B cell (primary cell): ENCODE data around the gene TNKS1BP1. TPM values are rescaled to one million over a fixed set of nuclear protein-coding genes. Genes with fewer than 3 reads are reported as not detected.

ENCODE experiments used
- ATAC-seq: fragments of 200-7000 bp; cut with Tn5 transposase; one replicate; pipeline ENCODE4 v1.10.0; 2021; ENCODE audit warnings: low read depth, mild to moderate bottlenecking, moderate number of reproducible peaks, moderate library complexity
- CTCF ChIA-PET: fragments of 350-600 bp; sonication (Branson Sonifier 250); formaldehyde crosslinking; loops from one replicate; lab custom pipeline; 2021; ENCODE audit warnings: antibody characterized with exemption, inconsistent platforms; lab: Charles Lee
- POLR2A ChIA-PET: fragments of 350-600 bp; sonication (Branson Sonifier 250); formaldehyde crosslinking; loops from one replicate; lab custom pipeline; 2021; ENCODE audit warnings: antibody characterized with exemption; lab: Charles Lee
- DNase-seq: peaks from one replicate; pipeline ENCODE4 v3.0.0; 2013
- H2AFZ ChIP-seq: 2 replicates; pipeline ENCODE4 v1.6.1; 2012; ENCODE audit warnings: mild to moderate bottlenecking, low read depth, low read length; ENCODE audit not compliant: insufficient read depth, poor library complexity, severe bottlenecking
- H3K27ac ChIP-seq, 2 donors: 1 replicate in 1 of 2; 2 replicates in 1 of 2; pipeline ENCODE4 v1.5.1; 2012 to 2013; ENCODE audit warnings: low read length in 2 of 2, mild to moderate bottlenecking in 2 of 2, moderate library complexity in 1 of 2
- H3K27me3 ChIP-seq, 4 experiments: fragments of 200-600 bp in 1 of 4; sonication (generic) in 1 of 4; replicated peaks in 1 of 4; 1 replicate in 2 of 4; 2 replicates in 2 of 4; pipeline versions ENCODE4 v1.6.1 to v1.7.0; 2013 to 2016; ENCODE audit warnings: low read length in 3 of 4, mild to moderate bottlenecking in 2 of 4, mixed read lengths in 1 of 4, moderate library complexity in 1 of 4; ENCODE audit not compliant: insufficient read depth in 4 of 4, control insufficient read depth in 3 of 4; ENCODE audit errors: control extremely low read depth in 1 of 4
- H3K36me3 ChIP-seq, 2 experiments: replicated peaks in 1 of 2; 1 replicate in 1 of 2; 2 replicates in 1 of 2; pipeline versions ENCODE4 v1.6.1 to v1.7.1; 2013; ENCODE audit warnings: low read length in 1 of 2; ENCODE audit not compliant: insufficient read depth in 2 of 2, control insufficient read depth in 1 of 2; ENCODE audit errors: control extremely low read depth in 1 of 2, extremely low read depth in 1 of 2
- H3K4me1 ChIP-seq, 2 donors: fragments of 200-600 bp in 1 of 2; sonication (generic) in 1 of 2; 1 replicate in 1 of 2; 2 replicates in 1 of 2; pipeline versions ENCODE4 v1.5.1 to v1.6.1; 2013 to 2017; ENCODE audit warnings: low read length in 2 of 2; ENCODE audit not compliant: control insufficient read depth in 2 of 2, insufficient read depth in 2 of 2
- H3K4me2 ChIP-seq: replicated peaks from 2 replicates; pipeline ENCODE3; 2012; ENCODE audit warnings: mild to moderate bottlenecking, low read depth, low read length; ENCODE audit not compliant: poor library complexity, severe bottlenecking
- H3K4me3 ChIP-seq, 5 experiments: fragments of 200-600 bp in 1 of 5; sonication (generic) in 1 of 5; 1 replicate in 3 of 5; 2 replicates in 2 of 5; pipeline versions ENCODE4 v1.5.1 to v1.7.0; 2011 to 2016; ENCODE audit warnings: low read length in 4 of 5, mild to moderate bottlenecking in 4 of 5, low read depth in 2 of 5, control low read depth in 1 of 5, moderate library complexity in 1 of 5; ENCODE audit not compliant: insufficient read depth in 1 of 5; ENCODE audit errors: control extremely low read depth in 1 of 5, extremely low read depth in 1 of 5
- H3K79me2 ChIP-seq: fragments of 200-600 bp; sonication (generic); one replicate; pipeline ENCODE4 v1.6.0; 2016; ENCODE audit warnings: low read length; ENCODE audit not compliant: control insufficient read depth, insufficient read depth
- H3K9ac ChIP-seq: fragments of 200-600 bp; sonication (generic); 2 replicates; pipeline ENCODE4 v1.6.1; 2017; ENCODE audit warnings: mild to moderate bottlenecking, low read length, moderate library complexity
- H3K9me3 ChIP-seq, 3 donors: one replicate each; pipeline versions ENCODE4 v1.6.1 to v1.7.1; 2013; ENCODE audit warnings: low read length in 2 of 3; ENCODE audit not compliant: control insufficient read depth in 2 of 3, insufficient read depth in 1 of 3; ENCODE audit errors: control extremely low read depth in 1 of 3
- H4K20me1 ChIP-seq: 2 replicates; pipeline ENCODE4 v1.6.0; 2012; ENCODE audit warnings: mild to moderate bottlenecking, low read length; ENCODE audit not compliant: insufficient read depth, control insufficient read depth, poor library complexity, severe bottlenecking
- H3K27ac Mint-ChIP-seq: one replicate; pipeline ENCODE4 v1.8.0; 2021; ENCODE audit warnings: mixed read lengths
- H3K27me3 Mint-ChIP-seq: one replicate; pipeline ENCODE4 v1.8.0; 2021; ENCODE audit warnings: mixed read lengths
- H3K4me1 Mint-ChIP-seq: one replicate; pipeline ENCODE4 v1.8.0; 2021; ENCODE audit warnings: mixed read lengths
- H3K4me3 Mint-ChIP-seq: one replicate; pipeline ENCODE4 v1.8.0; 2021; ENCODE audit warnings: mixed read lengths
- H3K9me3 Mint-ChIP-seq: one replicate; pipeline ENCODE4 v1.8.0; 2022; ENCODE audit warnings: mixed read lengths; ENCODE audit not compliant: insufficient read depth
- EZH2 ChIP-seq: IDR thresholded peaks from 2 replicates; pipeline ENCODE4 v1.6.1; 2012; ENCODE audit warnings: borderline replicate concordance, low read depth, mild to moderate bottlenecking, moderate library complexity, low read length; ENCODE audit not compliant: insufficient read depth, poor library complexity, severe bottlenecking
- WGBS: methylation state at CpG from one replicate; pipeline ENCODE4 v1.1.5; 2013; ENCODE audit warnings: missing lambda C conversion rate; ENCODE audit not compliant: insufficient coverage; 5-methylcytosine and 5-hydroxymethylcytosine counted together
- intact Hi-C: fragments of 100-400 bp; cut with micrococcal nuclease; formaldehyde crosslinking; loops from one replicate; pipeline ENCODE4 v1.10.0; 2022
- polyA plus RNA-seq: library from polyadenylated mRNA; depleted of rRNA; stranded (reverse); fragments of >200 nt; gene quantifications from 2 replicates; pipeline ENCODE4 v1.2.3, GENCODE V29; 2012
- total RNA-seq, 2 donors: library from RNA; stranded (reverse); fragments of 120-200 nt in 1 of 2; gene quantifications; 1 replicate in 1 of 2; 2 replicates in 1 of 2; pipeline versions ENCODE4 v1.2.3 to v1.2.4, GENCODE V29; 2013 to 2022
- TF ChIP-seq, protein P1 (sequence below): fragments of 200-600 bp; IDR thresholded peaks from one replicate; pipeline ENCODE4 v1.8.0; 2022; ENCODE audit warnings: antibody characterized with exemption, mild to moderate bottlenecking

TNKS1BP1 gene
- total and polyA plus RNA-seq, 2 donors (not counting 1 experiment from before 2014, with no cell fraction given) = 2.2 to 12.2 TPM

- Histone ChIP-seq H3K27me3 (peaks cover 0 to 5% (median 1%) of the 10 kb centered on the region in 4 experiments), H3K9ac (no peak overlapping the region), H3K9me3 (no peaks in the 10 kb centered on the region), H3K4me1 (peaks cover 11% of the 10 kb centered on the region in 2 donors), H3K27ac (no peak overlapping the region), H3K36me3 (no peaks in the 10 kb centered on the region), H3K4me2 (no peak overlapping the region), H3K79me2 (no peaks in the 10 kb centered on the region), H4K20me1 (no peaks in the 10 kb centered on the region), H3K4me3 (no peak overlapping the region), H2AFZ (no peak overlapping the region)
- ChIA-PET CTCF (interaction anchor here (1.2 kb wide), 1 partner anchor 39 kb away, joined by 3 read pairs; no protein-coding TSS in a partner anchor), POLR2A (no interaction called here)
- Mint-ChIP-seq H3K4me3 (no peak overlapping the region), H3K27me3 (no peaks in the 10 kb centered on the region), H3K4me1 (peaks cover 6% of the 10 kb centered on the region), H3K27ac (no peak overlapping the region), H3K9me3 (no peaks in the 10 kb centered on the region)
- WGBS = 56% methylated on average over 7 of the region's 9 CpGs
- DNase-seq (no peak), ATAC-seq (no peak)
- intact Hi-C loops = no loop called here
- no peak for TF ChIP-seq EZH2
- TF ChIP-seq, protein P1, sequence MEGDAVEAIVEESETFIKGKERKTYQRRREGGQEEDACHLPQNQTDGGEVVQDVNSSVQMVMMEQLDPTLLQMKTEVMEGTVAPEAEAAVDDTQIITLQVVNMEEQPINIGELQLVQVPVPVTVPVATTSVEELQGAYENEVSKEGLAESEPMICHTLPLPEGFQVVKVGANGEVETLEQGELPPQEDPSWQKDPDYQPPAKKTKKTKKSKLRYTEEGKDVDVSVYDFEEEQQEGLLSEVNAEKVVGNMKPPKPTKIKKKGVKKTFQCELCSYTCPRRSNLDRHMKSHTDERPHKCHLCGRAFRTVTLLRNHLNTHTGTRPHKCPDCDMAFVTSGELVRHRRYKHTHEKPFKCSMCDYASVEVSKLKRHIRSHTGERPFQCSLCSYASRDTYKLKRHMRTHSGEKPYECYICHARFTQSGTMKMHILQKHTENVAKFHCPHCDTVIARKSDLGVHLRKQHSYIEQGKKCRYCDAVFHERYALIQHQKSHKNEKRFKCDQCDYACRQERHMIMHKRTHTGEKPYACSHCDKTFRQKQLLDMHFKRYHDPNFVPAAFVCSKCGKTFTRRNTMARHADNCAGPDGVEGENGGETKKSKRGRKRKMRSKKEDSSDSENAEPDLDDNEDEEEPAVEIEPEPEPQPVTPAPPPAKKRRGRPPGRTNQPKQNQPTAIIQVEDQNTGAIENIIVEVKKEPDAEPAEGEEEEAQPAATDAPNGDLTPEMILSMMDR = no peak
These were observed 17.7 kb downstream of the TNKS1BP1 start for GRCh38 chr11:57306940-57307565.

DNA sequence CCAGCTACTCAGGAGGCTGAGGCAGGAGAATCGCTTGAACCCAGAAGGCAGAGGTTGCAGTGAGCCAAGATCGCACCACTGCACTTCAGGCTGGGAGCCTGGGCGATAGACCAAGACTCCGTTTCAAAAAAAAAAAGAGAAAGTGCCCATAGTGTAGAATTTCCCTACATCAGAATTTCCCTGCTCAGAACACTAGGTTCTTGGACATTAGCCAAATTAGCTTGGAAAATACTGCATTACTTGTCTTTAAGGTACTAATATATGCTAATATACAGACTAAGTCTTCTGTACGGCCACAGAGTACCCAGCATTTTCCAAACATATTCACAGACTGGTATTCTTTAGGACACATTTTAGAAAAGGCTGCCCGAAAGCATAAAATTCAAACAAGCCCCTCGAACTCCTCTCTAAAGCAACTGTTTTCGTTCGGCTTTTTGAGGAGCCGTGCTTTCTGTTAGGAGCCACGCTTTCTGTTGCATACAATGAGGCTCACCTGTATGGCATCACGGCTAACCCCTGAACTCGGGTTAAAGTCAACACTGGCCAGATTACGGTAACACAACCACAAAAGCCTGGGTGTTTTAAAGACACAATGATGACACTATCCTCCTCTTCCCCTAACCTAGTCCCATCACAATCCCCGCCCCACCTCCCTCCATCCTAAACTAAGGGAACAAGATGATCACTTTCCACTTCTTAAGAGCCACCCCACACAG lies 18.4 kb downstream of the TNKS1BP1 start:
- no peaks in the 10 kb centered on the region for H3K9me3 ChIP-seq
- CTCF ChIA-PET = no interaction called here
- DNase-seq (no peak), ATAC-seq (no peak)
- no peaks in the 10 kb centered on the region for H3K27me3 Mint-ChIP-seq
- H3K4me1 ChIP-seq = peaks cover 4 to 5% of the 10 kb centered on the region in 2 donors
- H3K9ac ChIP-seq = no peak overlapping the region
- H3K4me2 ChIP-seq = no peak overlapping the region
- no peak overlapping the region for H3K4me3 ChIP-seq
- no peaks in the 10 kb centered on the region for H3K27me3 ChIP-seq
- POLR2A ChIA-PET = no interaction called here
- no peaks in the 10 kb centered on the region for H3K79me2 ChIP-seq
- no peak overlapping the region for H2AFZ ChIP-seq
- intact Hi-C loops = no loop called here
- H3K9me3 Mint-ChIP-seq = no peaks in the 10 kb centered on the region
- no peak overlapping the region for H3K27ac Mint-ChIP-seq
- no peak overlapping the region for H3K27ac ChIP-seq
- no peaks in the 10 kb centered on the region for H3K36me3 ChIP-seq
- 92% methylated on average over 13 of the region's 15 CpGs for WGBS
- H3K4me3 Mint-ChIP-seq = no peak overlapping the region
- no peak for TF ChIP-seq EZH2
- TF ChIP-seq, protein P1 = no peak
- peaks cover 4% of the 10 kb centered on the region for H3K4me1 Mint-ChIP-seq
- no peaks in the 10 kb centered on the region for H4K20me1 ChIP-seq
